GM23338 (cell line): ENCODE measurements around the gene PRKD1. TPM values are rescaled to one million over a fixed set of nuclear protein-coding genes. Genes with fewer than 3 reads are reported as not detected.

ENCODE experiments used
- ATAC-seq: fragments of 200-7000 bp; cut with Tn5 transposase; 3 replicates; pipeline ENCODE4 v1.9.1; 2020
- DNase-seq: peaks from one replicate; pipeline ENCODE4 v3.0.0-alpha.2; 2015; ENCODE audit warnings: low spot score
- H2AFZ ChIP-seq: fragments of 200-600 bp; sonication (generic); 2 replicates; pipeline ENCODE4 v1.8.0; 2016; ENCODE audit warnings: antibody characterized with exemption, mild to moderate bottlenecking, moderate library complexity
- H3F3A ChIP-seq: fragments of 200-600 bp; sonication (generic); replicated peaks from 2 replicates; pipeline ENCODE4 v1.8.0; 2017; ENCODE audit warnings: antibody characterized with exemption, mixed run types, low read depth
- H3K27ac ChIP-seq: fragments of 200-600 bp; sonication (generic); 2 replicates; pipeline ENCODE4 v1.6.1; 2016; ENCODE audit warnings: low read depth
- H3K27me3 ChIP-seq: fragments of 200-600 bp; sonication (generic); 2 replicates; pipeline ENCODE4 v1.8.0; 2016; ENCODE audit warnings: mild to moderate bottlenecking, mixed run types, moderate library complexity; ENCODE audit not compliant: insufficient read depth
- H3K36me3 ChIP-seq: fragments of 200-600 bp; sonication (generic); 2 replicates; pipeline ENCODE4 v1.8.0; 2016; ENCODE audit warnings: mild to moderate bottlenecking; ENCODE audit not compliant: insufficient read depth
- H3K4me1 ChIP-seq: fragments of 200-600 bp; sonication (generic); 2 replicates; pipeline ENCODE4 v1.8.0; 2016; ENCODE audit warnings: mild to moderate bottlenecking, moderate library complexity; ENCODE audit not compliant: insufficient read depth
- H3K4me2 ChIP-seq: fragments of 200-600 bp; sonication (generic); 2 replicates; pipeline ENCODE4 v1.7.1; 2017; ENCODE audit warnings: mixed run types
- H3K4me3 ChIP-seq: fragments of 200-600 bp; sonication (generic); 2 replicates; pipeline ENCODE4 v1.6.1; 2016; ENCODE audit warnings: mixed run types
- H3K79me2 ChIP-seq: fragments of 200-600 bp; sonication (generic); replicated peaks from 2 replicates; pipeline ENCODE4 v1.8.0; 2017; ENCODE audit warnings: mild to moderate bottlenecking; ENCODE audit not compliant: insufficient read depth
- H3K9me2 ChIP-seq: fragments of 200-600 bp; sonication (generic); 2 replicates; pipeline ENCODE4 v1.8.0; 2017; ENCODE audit not compliant: insufficient read depth
- H4K20me1 ChIP-seq: fragments of 200-600 bp; sonication (generic); replicated peaks from 2 replicates; pipeline ENCODE4 v1.8.0; 2017; ENCODE audit warnings: mild to moderate bottlenecking; ENCODE audit not compliant: insufficient read depth
- H3K27ac Mint-ChIP-seq: 2 replicates; pipeline ENCODE4 v1.8.0; 2020; ENCODE audit warnings: inconsistent platforms, mild to moderate bottlenecking, moderate library complexity, mixed read lengths
- H3K27me3 Mint-ChIP-seq: 3 replicates; pipeline ENCODE4 v1.8.0; 2022; ENCODE audit warnings: low read depth, mild to moderate bottlenecking, moderate library complexity, mixed read lengths, inconsistent platforms; ENCODE audit not compliant: insufficient read depth, poor library complexity
- H3K36me3 Mint-ChIP-seq: 3 replicates; pipeline ENCODE4 v1.8.0; 2021; ENCODE audit warnings: low read depth, mild to moderate bottlenecking, inconsistent platforms, moderate library complexity, mixed read lengths
- H3K4me1 Mint-ChIP-seq: 3 replicates; pipeline ENCODE4 v1.8.0; 2020; ENCODE audit warnings: mild to moderate bottlenecking, inconsistent platforms, mixed read lengths
- H3K4me3 Mint-ChIP-seq: 3 replicates; pipeline ENCODE4 v1.8.0; 2021; ENCODE audit warnings: moderate library complexity, mild to moderate bottlenecking, inconsistent platforms, mixed read lengths
- H3K9me3 Mint-ChIP-seq: 3 replicates; pipeline ENCODE4 v1.8.0; 2020; ENCODE audit warnings: moderate library complexity, mild to moderate bottlenecking, inconsistent platforms, mixed read lengths
- CREB1 ChIP-seq: fragments of 250-450 bp; sonication (Bioruptor Pico); IDR thresholded peaks from 2 replicates; pipeline ENCODE4 v1.5.0; 2020; ENCODE audit warnings: low read depth, mild to moderate bottlenecking, moderate library complexity
- ETS1 ChIP-seq: IDR thresholded peaks from 2 replicates; pipeline ENCODE4 v1.6.1; 2016; ENCODE audit warnings: antibody characterized with exemption
- EZH2 ChIP-seq: fragments of 200-600 bp; sonication (generic); IDR thresholded peaks from one replicate; pipeline ENCODE4 v1.8.0; 2017; ENCODE audit warnings: antibody characterized with exemption, mild to moderate bottlenecking, low read depth; ENCODE audit not compliant: unreplicated experiment
- EZH2phosphoT487 ChIP-seq: fragments of 200-600 bp; sonication (generic); IDR thresholded peaks from one replicate; pipeline ENCODE4 v1.8.1; 2018; ENCODE audit warnings: antibody characterized with exemption; ENCODE audit not compliant: unreplicated experiment
- JUNB ChIP-seq: IDR thresholded peaks from one replicate; pipeline ENCODE4 v1.6.1; 2016; ENCODE audit warnings: antibody characterized with exemption; ENCODE audit not compliant: unreplicated experiment
- NANOG ChIP-seq: IDR thresholded peaks from 2 replicates; pipeline ENCODE4 v1.6.1; 2016; ENCODE audit warnings: antibody characterized with exemption, borderline replicate concordance
- POLR2AphosphoS5 ChIP-seq: IDR thresholded peaks from 2 replicates; pipeline ENCODE4 v1.6.1; 2016; ENCODE audit warnings: antibody characterized with exemption, low read depth
- STAT1 ChIP-seq: IDR thresholded peaks from one replicate; pipeline ENCODE4 v1.6.1; 2016; ENCODE audit warnings: antibody characterized with exemption; ENCODE audit not compliant: unreplicated experiment
- ZNF114 ChIP-seq: fragments of 250-450 bp; sonication (Bioruptor Pico); IDR thresholded peaks from 2 replicates; pipeline ENCODE4 v1.5.0; 2020; ENCODE audit warnings: mild to moderate bottlenecking, moderate library complexity
- ZNF331 ChIP-seq: fragments of 250-450 bp; sonication (Bioruptor Pico); IDR thresholded peaks from 2 replicates; pipeline ENCODE4 v1.5.0; 2020; ENCODE audit warnings: low read depth, mild to moderate bottlenecking, moderate library complexity
- ZNF462 ChIP-seq: fragments of 250-450 bp; sonication (Bioruptor Pico); IDR thresholded peaks from 2 replicates; pipeline ENCODE4 v1.5.0; 2020; ENCODE audit warnings: mild to moderate bottlenecking, moderate library complexity
- polyA plus RNA-seq: library from polyadenylated mRNA; unstranded; fragments of >200 nt; fragmentation: Nextera tagmentation; extraction: Ambion mirVana; gene quantifications from 2 replicates; pipeline ENCODE4 v1.2.1, GENCODE V29; 2016
- total RNA-seq: library from RNA; depleted of rRNA; stranded (reverse); fragments of >200 nt; shearing (Covaris generic); gene quantifications from 2 replicates; pipeline ENCODE4 v1.2.3, GENCODE V29; 2014
- TF ChIP-seq, protein P1 (sequence below), 2 experiments: fragments of 200-600 bp in 1 of 2; sonication (generic) in 1 of 2; conservative IDR thresholded peaks; 2 replicates each; pipeline versions ENCODE4 v1.5.1 to v1.6.1; 2016 to 2017; ENCODE audit warnings: antibody characterized with exemption in 2 of 2, low read depth in 2 of 2, mild to moderate bottlenecking in 2 of 2, moderate library complexity in 1 of 2
- TF ChIP-seq, protein P2 (sequence below): IDR thresholded peaks from one replicate; pipeline ENCODE4 v1.6.1; 2018; ENCODE audit warnings: antibody characterized with exemption; ENCODE audit not compliant: unreplicated experiment

The PRKD1 gene
- total and polyA plus RNA-seq, 2 experiments from 2014 or later = 3.1 to 9.7 TPM

GRCh38 chr14:29629839-29630238 lies 297.8 kb downstream of the PRKD1 start:
- H3K27me3 Mint-ChIP-seq = no peaks in the 10 kb centered on the region
- no peak overlapping the region for H3K27ac Mint-ChIP-seq

More at GRCh38 chr14:29629839-29630238, 297.8 kb downstream of the PRKD1 start:
- Mint-ChIP-seq H3K4me3 (no peak overlapping the region), H3K36me3 (no peaks in the 10 kb centered on the region), H3K4me1 (no peaks in the 10 kb centered on the region), H3K9me3 (no peaks in the 10 kb centered on the region)
- Histone ChIP-seq H3K79me2 (no peaks in the 10 kb centered on the region), H3K4me3 (no peak overlapping the region), H3K9me2 (no peaks in the 10 kb centered on the region), H3K27ac (no peak overlapping the region), H3K4me2 (no peak overlapping the region), H3F3A (no peaks in the 10 kb centered on the region), H3K27me3 (no peaks in the 10 kb centered on the region), H4K20me1 (no peaks in the 10 kb centered on the region), H2AFZ (no peak overlapping the region), H3K4me1 (no peaks in the 10 kb centered on the region), H3K36me3 (no peaks in the 10 kb centered on the region)
- TF ChIP-seq POLR2AphosphoS5 (no peak), ETS1 (no peak), JUNB (no peak), EZH2phosphoT487 (no peak), ZNF114 (CRISPR knock-in tag) (no peak), NANOG (no peak), STAT1 (no peak), CREB1 (CRISPR knock-in tag) (no peak), EZH2 (no peak), ZNF331 (no peak), ZNF462 (no peak)
- TF ChIP-seq, protein P1, sequence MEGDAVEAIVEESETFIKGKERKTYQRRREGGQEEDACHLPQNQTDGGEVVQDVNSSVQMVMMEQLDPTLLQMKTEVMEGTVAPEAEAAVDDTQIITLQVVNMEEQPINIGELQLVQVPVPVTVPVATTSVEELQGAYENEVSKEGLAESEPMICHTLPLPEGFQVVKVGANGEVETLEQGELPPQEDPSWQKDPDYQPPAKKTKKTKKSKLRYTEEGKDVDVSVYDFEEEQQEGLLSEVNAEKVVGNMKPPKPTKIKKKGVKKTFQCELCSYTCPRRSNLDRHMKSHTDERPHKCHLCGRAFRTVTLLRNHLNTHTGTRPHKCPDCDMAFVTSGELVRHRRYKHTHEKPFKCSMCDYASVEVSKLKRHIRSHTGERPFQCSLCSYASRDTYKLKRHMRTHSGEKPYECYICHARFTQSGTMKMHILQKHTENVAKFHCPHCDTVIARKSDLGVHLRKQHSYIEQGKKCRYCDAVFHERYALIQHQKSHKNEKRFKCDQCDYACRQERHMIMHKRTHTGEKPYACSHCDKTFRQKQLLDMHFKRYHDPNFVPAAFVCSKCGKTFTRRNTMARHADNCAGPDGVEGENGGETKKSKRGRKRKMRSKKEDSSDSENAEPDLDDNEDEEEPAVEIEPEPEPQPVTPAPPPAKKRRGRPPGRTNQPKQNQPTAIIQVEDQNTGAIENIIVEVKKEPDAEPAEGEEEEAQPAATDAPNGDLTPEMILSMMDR (conservative IDR thresholded peaks at IDR 0.05; ENCODE audit: low read depth in 2 of 2) = no peak
- TF ChIP-seq, protein P2, sequence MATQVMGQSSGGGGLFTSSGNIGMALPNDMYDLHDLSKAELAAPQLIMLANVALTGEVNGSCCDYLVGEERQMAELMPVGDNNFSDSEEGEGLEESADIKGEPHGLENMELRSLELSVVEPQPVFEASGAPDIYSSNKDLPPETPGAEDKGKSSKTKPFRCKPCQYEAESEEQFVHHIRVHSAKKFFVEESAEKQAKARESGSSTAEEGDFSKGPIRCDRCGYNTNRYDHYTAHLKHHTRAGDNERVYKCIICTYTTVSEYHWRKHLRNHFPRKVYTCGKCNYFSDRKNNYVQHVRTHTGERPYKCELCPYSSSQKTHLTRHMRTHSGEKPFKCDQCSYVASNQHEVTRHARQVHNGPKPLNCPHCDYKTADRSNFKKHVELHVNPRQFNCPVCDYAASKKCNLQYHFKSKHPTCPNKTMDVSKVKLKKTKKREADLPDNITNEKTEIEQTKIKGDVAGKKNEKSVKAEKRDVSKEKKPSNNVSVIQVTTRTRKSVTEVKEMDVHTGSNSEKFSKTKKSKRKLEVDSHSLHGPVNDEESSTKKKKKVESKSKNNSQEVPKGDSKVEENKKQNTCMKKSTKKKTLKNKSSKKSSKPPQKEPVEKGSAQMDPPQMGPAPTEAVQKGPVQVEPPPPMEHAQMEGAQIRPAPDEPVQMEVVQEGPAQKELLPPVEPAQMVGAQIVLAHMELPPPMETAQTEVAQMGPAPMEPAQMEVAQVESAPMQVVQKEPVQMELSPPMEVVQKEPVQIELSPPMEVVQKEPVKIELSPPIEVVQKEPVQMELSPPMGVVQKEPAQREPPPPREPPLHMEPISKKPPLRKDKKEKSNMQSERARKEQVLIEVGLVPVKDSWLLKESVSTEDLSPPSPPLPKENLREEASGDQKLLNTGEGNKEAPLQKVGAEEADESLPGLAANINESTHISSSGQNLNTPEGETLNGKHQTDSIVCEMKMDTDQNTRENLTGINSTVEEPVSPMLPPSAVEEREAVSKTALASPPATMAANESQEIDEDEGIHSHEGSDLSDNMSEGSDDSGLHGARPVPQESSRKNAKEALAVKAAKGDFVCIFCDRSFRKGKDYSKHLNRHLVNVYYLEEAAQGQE = no peak
- ATAC-seq = no peak
- no peak for DNase-seq
